NCI-H2196 treated with DMSO at 0.1 percent for 48 hours (cell line): Measurements from ENCODE around the gene MOGAT3.
A peak's percentile ranks its signal among the peaks of the same experiment; 100 is the strongest.

Experiments
- DNase-seq: peaks from one replicate; lab custom pipeline; 2025; ENCODE audit not compliant: unreplicated experiment; lab: John Stamatoyannopoulos, UW

Gene MOGAT3

DNA sequence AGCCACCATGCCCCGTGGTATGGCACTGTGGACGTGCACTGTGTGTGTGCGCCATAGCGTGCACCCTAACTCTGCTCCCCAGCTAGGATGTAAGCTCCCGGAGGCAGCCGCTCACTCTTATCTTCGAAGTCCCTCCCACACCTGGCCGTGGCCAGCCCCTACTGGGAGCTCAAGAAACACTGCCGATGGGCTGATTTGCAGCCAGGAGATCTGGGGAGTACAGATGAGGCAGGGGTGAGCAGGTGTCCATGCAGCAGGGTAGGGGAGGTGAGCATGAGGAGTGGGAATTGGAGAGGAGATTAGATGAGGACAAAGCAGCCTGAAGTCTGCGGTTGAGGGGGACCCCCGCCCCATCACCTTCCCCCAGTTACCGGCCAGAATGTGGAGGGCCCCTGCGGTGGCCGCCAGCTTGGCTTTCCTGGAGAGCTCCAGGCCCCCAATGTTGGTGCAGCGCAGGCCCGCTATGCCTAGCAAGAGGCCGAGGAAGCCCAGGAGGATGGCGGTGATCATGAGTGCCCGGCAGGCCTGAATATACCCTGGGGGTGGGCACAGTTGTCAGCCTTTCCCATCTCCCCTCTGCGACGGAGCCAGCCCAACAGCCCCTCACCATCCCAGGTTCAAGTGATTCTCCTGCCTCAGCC lies 33.2 kb upstream of the MOGAT3 start:
- DNase-seq: no peak

DNA sequence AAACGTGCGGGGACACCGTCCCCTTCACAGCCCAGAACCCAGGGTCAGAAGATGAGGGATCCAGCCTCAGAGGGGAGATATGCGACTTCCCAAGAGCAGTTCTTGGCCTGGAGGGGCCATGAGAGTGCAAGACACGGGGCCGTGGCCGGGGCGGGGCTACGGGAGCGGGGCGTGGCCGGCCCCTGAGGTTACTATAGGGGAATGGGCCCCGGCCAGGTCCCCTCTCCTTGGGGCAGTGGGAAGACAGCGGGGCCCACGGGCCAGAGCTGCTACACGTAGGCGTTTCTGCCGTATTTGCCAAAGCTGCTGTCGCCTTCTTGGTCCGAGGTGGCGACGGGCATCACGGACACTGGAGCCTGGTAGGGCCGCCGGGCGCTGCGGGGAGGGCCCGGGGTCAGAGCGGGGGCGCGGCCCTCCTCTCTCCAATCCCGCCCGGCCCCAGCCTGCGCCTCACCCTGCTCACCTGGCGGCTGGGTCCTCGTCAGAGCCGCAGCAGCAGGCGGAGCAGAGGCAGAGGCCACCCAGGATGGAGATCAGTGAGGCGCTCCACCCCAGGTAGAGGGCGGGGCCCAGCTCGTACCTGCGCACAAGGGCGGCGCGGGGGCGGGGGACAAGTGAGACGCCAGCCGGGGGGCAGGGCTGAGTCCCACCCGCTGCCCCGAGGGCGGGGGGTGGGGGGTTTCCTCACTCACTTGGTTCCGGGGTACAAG lies 31.5 kb upstream of the MOGAT3 start:
- DNase-seq: peak; percentile 86

DNA sequence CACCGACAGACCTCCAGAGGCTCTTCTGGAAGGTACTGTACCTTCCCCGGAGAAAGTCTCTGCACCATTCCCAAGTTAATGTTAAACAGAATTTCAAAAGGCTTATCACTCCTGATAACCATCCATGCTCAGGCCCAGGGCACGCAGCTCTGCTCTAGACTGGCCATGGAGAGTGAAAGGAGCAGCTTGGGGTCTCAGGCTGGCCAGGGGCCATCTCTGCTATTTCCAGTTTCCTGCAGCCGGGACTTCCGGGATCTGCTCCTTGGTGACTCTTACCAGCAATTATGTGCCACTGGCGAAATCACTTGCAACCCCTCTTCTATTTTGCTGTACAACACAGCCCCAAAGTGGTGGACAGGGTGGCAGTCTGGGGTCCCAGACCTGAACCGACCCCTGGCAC lies 30.8 kb upstream of the MOGAT3 start:
- no peak for DNase-seq

DNA sequence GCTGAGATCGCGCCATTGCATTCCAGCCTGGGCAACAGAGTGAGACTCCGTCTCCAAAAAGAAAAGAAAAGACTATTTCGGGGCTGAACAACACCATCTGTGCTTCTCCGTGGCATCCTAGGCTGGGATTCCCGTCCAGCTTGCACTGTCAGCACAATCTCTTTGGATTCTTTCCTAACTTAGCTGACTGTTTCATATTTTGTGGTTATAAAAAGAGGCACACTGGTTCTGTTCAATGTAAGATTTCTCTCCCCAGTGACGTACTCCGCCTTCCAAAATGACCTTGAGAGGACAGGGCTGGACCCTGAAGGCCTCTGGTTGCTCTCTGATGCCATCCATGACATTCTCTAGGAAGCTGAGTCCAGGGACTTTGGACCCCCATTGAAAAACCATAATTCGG lies 25.9 kb upstream of the MOGAT3 start:
- DNase-seq: no peak

DNA sequence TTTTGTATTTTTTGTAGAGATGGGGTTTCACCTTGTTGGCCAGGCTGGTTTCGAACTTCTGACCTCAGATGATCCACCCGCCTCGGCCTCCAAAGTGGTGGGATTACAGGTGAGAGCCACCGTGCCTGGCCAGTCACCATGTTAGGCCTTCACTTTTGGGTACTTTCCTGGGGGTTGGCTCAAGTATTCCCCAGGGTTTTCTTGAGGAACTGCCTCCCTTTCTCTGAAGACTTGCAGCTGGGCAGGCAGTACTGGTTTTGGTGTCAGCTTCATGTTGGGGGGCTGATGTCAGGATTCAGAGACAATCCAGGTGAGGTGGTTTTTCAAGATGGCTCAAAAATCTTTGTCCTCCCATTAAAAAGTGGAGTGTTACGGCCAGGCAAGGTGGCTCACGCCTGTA lies 24.8 kb upstream of the MOGAT3 start:
- no peak for DNase-seq

DNA sequence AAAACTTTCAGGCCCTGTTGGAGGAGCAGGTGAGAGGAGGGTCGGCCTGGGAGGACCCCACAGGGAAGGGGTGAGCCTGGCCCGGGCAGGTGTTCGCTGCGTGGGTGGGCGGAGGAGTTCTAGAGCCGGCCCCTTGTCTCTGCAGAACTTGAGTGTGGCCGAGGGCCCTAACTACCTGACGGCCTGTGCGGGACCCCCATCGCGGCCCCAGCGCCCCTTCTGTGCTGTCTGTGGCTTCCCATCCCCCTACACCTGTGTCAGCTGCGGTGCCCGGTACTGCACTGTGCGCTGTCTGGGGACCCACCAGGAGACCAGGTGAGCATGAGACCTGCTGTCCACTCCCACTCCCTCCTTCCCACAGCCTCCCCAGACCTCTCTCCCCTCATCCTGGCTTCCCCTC lies 22.7 kb upstream of the MOGAT3 start:
- no peak for DNase-seq

DNA sequence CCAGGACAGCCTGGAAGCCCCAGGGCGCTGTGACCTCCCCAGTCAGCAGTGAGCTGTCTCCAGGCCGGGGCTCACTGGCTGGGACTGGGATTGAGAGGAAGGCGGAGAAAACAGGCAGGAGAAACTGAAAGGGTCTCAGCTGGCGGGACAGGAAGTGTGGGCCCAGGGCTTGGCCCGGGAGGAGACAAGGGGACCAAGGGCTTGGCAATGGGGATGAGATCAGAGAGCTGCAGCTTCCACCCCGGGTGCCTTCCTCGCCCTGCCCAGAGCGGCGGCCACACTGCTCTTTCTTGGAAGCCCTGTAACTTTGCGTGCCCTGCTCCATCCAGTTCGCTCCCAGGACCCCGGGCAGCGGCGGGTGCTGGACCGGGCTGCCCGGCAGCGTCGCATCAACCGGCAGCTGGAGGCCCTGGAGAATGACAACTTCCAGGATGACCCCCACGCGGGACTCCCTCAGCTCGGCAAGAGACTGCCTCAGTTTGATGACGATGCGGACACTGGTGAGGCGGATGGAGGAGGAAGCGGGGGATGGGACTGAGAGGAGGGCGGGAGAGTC lies 21.5 kb upstream of the MOGAT3 start:
- no peak for DNase-seq

DNA sequence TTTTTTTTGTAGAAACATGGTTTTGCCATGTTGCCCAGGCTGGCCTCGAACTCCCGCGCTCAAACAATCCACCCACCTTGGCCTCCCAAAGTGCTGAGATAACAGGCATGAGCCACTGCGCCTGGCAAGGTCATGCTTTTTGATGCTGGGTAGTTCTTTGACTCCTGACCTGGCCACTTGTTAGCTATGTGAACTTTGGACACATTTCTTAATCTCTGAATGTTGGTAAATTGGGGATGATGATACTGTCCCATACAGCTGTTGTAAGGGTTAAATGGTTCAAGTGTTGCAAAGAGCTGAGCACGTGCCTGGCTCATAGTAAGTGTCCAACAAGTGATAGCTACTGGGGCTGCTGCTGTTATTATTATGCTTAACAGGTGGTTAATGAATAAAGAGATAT lies 19.5 kb upstream of the MOGAT3 start:
- DNase-seq: no peak

DNA sequence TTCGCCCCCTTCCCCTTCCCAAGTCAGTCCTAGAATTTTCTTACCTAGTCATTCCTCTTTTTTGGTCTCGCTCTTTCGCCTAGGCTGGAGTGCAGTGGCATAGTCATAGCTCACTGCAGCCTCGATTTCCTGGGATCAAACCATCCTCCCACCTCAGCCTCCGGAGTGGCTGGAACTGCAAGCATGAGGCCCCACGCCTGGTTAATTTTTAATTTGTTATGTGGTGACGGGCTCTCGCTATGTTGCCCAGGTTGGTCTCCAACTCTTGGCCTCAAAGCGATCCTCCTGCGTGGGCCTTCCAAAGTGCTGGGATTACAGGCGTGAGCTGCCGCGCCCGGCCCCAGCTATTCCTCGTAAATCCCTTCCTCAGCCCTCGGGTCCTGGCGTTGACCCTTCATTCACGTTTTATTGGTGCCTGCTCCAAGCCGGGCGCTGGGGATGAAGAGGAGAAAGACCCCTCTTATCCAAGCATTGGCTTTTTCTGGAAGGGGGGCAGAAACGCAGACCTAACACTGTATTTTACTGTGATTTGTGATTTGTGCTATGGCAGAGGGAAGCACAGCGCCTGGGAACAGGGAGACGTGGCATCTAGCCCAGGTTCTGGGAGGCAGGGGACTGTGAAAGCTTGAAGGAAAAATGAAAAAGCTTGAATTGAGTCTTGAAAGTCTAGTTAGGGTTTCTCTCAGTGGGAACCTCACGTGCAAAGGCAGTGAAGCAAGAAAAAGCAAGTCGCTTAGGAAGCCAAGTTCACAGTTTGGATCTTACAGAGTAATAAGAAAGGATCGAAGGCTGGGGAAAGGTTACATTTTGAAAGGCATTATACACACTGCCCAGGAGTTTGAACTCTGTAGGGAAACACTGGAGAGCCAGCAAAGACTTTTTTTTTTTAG lies 17.6 kb upstream of the MOGAT3 start:
- DNase-seq: no peak

DNA sequence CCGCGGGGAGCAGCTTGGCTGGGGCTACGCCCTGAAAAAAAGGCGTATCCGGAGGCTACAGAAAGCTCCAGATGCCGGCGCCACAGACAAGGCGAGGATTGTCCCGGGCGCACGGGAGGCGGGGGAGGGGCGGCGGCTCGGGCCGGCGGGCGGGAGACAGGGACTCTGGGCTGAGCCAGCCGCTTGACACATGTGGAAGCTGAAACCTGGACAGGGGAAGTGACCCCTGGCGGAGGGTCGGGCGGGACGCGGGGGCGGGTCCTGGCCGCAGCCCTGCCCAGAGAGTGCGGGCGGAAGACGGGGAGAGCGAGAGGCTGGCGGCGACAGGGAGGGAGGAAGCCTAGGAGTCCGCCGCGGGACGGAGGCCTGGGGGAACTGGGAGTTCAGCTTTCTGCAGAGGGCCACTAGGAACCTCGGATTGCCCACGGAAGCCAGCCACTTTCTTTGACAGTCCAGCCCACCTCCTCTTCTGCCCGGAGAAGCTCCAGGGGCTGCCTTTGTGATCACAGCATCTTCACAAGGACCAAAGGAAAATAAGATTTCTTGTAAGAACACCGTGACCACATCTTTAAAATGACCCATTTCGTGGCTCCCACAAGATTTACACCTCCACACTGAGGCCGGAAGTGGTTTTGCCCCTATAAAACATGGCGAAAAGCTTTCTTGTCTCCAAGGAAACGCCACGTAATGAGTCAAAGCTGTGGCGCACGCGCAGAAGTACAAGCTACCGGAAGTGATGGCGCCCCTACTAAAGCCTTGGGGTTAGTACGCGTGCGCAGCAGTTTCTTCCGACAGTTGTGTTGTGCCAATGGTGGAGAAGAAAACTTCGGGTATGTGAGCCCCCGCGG lies 16.8 kb upstream of the MOGAT3 start, which contains the start of the genes PLOD3 and ZNHIT1:
TSS of gene PLOD3 (minus strand) at position 194 of the 848 bp plus-strand sequence. CDS start 307 bp downstream, outside the sequence.
TSS of gene ZNHIT1 (plus strand) at position 778 of the 848 bp plus-strand sequence. CDS start at position 809, 31 bp downstream.
- peak; percentile 97 for DNase-seq

DNA sequence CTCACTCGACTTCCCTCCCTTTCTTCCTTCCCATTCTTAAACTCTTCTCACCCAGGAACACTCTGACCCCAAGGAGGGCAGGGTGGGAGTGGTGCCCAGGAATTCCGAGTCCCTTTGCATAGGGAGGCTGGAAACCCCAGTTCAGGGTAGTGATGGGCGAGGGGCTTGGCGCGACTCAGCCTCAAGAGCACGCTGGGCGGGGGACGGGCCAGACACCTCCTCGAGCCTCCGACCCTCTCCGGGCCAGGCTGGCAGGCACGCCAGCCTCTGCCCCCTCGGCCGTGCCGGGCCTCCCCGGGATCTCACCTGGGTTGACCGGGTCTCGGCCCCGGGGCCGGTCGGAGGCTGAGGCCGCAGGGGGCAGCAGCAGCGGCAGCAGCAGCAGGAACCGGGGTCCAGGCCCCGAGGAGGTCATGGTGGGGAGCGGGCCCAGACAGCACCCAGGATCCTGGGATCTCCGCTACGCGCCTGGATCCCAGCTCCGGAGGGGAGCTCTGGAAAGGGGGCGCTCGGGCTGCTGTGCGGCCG lies 16.1 kb upstream of the MOGAT3 start:
- DNase-seq: no peak

DNA sequence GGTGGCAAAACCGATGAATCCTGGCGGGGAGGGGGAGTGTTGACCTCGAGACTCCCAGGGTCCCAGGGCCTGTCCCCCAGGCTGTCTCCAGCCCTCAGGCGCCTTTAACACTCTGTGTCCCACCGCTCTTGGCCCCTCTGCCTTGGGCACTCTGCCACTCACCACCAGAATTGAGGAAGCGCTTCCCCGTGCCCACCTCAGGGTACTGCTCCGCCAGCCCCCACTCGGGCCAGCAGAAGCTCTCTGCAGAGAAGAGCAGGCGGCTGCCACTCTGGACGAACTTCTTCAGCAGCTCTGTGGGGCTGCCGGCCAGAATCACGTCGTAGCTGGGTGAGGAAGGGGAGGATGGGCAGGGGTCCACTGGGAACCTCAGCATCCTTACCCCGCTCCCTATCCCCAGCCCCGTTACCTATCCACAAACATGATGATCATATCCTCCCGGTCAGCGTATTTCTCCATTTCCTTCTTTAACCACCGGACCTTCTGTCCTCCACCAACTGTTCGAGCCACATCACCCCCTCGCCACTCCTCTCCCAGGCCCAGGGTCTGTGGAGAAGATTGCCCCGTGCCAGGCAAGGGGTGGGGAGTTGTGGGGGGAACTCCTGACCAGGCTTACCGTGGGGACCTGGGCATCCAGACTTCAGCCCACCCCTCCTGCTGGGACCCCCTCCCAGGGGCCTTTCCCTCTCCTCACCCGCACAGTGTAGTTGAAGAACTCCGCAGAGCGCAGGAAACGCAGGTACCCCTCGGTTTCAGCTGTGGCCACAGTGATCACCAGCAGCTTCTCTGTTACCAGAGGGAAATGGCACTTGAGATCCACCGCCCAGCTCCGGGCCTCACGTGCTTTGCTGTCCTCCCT lies 15.4 kb upstream of the MOGAT3 start:
- DNase-seq: no peak

DNA sequence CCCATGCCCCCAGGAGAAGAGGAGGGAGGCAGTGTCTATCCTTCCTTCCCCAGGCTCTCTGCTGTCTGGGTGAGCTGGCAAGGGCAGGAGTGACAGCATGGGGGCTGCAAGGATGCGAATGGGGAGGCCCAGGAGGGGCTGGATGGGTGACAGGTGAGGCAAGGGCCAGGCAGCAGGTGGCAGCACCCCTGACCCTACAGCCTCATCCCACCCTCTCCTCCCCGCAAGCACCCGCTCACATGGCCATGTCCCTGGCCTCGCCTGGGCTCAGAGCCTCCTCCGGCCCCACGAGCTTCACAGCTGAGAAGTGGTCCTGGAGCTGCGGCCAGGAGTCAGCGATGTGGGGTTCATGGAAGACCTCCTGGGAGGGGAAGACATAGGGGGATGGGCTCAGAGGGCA lies 11.2 kb upstream of the MOGAT3 start:
- no peak for DNase-seq

DNA sequence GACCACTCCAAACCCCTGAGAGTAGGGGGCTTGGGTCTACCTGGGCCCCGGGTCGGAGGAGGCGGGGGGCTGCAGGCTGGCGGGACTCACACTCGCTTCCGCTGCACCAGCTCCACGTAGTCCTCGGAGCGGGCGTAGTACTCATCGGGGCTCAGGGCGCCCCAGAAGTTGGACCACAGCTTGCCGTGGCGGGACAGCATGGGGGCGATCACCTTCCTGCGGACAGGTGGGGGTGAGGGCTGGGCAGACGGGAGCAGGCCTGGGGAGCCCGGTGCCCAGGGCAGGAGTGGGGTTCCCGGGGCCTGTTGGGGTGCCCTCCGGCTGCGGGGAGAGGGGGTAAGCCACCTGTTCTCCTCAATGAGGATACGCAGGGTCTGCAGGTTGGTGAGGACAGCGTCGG lies 10.7 kb upstream of the MOGAT3 start:
- no peak for DNase-seq

DNA sequence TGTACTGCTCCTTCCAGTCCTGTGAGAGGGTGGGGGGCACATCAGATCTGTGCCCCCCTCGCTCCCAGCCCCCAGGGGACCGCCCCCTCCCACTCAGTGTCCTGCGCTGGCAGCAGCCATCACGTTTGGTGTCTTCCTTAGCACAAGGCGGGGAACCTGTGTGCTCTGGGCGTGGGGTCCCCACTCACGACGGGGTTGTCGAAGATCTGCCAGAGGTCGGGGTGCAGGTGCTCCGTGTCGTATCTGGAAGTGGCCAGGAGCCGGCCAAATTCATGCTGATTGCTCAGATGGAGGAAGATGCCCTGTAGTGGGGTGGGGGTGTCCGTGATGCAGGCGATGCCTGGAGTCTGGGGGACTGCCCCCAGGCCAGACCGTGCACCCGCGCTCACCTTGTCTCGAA lies 9.3 kb upstream of the MOGAT3 start:
- DNase-seq: no peak

DNA sequence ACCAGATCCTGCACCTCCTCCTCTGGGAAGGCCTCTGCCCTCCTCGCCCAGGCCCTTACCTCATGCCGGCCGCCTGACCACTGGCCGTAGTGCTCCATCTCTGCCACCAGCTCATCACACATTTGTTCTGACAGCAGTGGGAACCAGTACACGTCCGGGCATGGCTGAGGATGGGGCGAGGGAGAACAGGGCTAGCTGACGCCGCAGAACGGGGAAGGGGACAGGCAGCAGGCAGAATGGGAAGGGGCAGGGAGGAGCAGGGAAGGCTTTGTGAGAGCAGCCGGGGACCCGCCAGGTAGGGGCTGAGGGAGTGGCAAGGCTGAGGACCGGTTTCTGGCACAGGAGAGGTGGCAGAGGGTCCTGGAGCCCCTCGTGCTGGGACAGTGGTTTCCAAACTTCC lies 8.0 kb upstream of the MOGAT3 start:
- no peak for DNase-seq

DNA sequence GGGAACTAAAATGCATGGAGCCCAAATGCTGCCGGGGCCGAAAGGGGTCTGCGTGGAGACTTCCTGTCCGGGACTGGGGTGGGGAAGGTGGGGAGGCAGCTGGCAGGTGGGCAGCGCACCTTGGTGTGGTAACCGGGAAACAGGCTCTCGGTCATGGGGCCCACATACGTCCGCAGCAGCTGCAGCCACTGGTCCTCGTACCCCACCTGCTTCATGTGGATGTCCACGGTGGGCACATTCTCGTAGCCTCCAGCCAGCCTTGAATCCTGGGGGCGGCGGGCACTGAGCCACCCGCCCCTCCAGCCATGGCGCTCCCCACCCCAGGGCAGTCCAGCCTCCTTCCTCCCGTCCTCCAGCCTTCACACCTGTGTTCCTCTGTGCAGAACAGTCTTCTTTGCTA lies 6.6 kb upstream of the MOGAT3 start:
- DNase-seq: no peak

DNA sequence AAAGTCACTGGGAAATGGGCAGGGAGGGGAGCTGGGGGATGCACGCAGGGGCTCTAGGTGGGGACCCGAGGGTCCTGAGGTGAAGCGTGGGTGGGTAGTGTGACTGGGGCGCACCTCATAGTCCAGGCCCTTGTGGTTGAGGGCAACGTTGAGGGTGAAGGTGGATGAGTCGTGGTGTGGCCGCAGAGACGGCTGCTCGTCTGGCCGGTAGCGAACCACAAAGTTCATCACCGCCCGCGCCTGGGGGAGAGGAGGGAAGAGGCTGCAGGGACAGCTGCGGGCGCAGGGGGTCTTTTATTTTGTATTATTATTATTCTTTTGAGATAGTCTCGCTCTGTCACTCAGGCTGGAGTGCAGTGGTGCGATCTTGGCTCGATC lies 5.8 kb upstream of the MOGAT3 start:
- no peak for DNase-seq

DNA sequence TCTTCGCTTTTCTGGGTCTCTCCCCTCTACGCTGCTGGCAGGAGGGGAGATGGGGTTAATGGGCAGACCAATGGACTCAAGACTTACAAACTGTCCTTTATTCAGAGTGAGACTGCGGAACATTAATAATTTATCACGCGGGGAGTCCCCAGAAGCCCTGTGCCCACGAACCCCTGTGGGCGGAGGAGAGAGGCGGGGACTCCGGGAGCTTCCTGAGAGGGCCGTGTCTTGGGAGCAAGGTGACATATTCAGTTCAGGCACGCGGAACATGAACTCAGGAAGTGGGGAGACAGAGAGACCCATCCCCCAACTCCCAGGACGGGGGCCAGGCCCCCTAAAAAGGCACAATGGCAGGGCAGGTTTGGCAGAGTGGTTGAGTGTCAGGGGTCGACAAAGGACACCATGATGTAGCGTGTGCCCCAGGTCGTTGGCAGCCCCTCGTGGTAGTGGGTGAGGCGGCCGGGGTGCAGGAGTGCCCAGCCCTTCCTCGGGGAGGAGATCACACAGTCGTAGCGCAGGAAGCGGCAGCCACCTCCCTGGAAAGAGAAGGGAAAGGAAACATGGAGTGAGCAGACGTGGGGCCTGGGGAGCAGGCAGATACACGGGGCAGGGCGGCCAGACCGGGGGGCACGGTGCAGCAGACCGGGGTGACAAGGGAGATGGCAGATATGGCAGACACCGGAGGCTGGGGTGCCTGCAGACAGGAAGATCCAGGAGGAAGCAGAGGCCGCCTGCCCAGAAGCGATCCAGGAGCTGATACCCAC lies 5.2 kb upstream of the MOGAT3 start:
- DNase-seq: no peak
